GM19467 (cell line): Measurements from ENCODE around the gene XAGE3.
"Not testable (repeated sequence)": the region's sequence is repeated elsewhere in the genome, so short reads cannot be mapped to it uniquely, and the experiment has no call there.

Source experiments
- ATAC-seq: cut with Tn5 transposase; IDR thresholded peaks from one replicate; pipeline ENCODE4 v1.9.1; 2021; ENCODE audit warnings: mild to moderate bottlenecking, moderate library complexity; ENCODE audit not compliant: unreplicated experiment

The XAGE3 gene

GRCh38 chrX:52843619-52844018, 24.3 kb downstream of the XAGE3 start:
- not testable (repeated sequence) for ATAC-seq

GRCh38 chrX:52839137-52839536, 28.7 kb downstream of the XAGE3 start:
- ATAC-seq, result no peak

GRCh38 chrX:52830551-52830950, 37.3 kb downstream of the XAGE3 start:
- no peak for ATAC-seq

- ATAC-seq, result no peak
These were observed 43.3 kb downstream of the XAGE3 start for GRCh38 chrX:52824608-52825007.

GRCh38 chrX:52821079-52821760, 46.7 kb downstream of the XAGE3 start:
- no peak for ATAC-seq

GRCh38 chrX:52819788-52820187, 48.1 kb downstream of the XAGE3 start:
- no peak for ATAC-seq
